Heart left ventricle (tissue), 16 donors: ENCODE results near the gene CUEDC2. TPM values are rescaled to one million over a fixed set of nuclear protein-coding genes. Genes with fewer than 3 reads are reported as not detected.

Source experiments
- ATAC-seq, 4 donors: fragments of 200-7000 bp; cut with Tn5 transposase; one replicate each; pipeline ENCODE4 v1.9.1; 2020 to 2022; ENCODE audit warnings: moderate library complexity in 4 of 4, mild to moderate bottlenecking in 3 of 4, moderate number of reproducible peaks in 1 of 4
- DNase-seq, 5 donors: peaks; one replicate each; pipeline ENCODE4 v3.0.0-alpha.2; 2020
- H3K27ac ChIP-seq, 12 donors: fragments of 200-600 bp; sonication (generic) in 4 of 12; one replicate each; pipeline versions ENCODE4 v1.5.0 to v1.8.0; 2016 to 2022; ENCODE audit warnings: mild to moderate bottlenecking in 2 of 12
- H3K27me3 ChIP-seq, 9 donors: fragments of 200-600 bp; sonication (generic) in 2 of 9; one replicate each; pipeline versions ENCODE4 v1.5.1 to v1.8.0; 2016 to 2022; ENCODE audit warnings: mild to moderate bottlenecking in 3 of 9
- H3K36me3 ChIP-seq, 9 donors: fragments of 200-600 bp; sonication (generic) in 2 of 9; one replicate each; pipeline versions ENCODE4 v1.5.0 to v1.8.0; 2018 to 2022; ENCODE audit warnings: mild to moderate bottlenecking in 2 of 9
- H3K4me1 ChIP-seq, 12 donors: fragments of 200-600 bp; sonication (generic) in 4 of 12; one replicate each; pipeline versions ENCODE4 v1.5.0 to v1.8.0; 2016 to 2022; ENCODE audit warnings: mild to moderate bottlenecking in 3 of 12
- H3K4me3 ChIP-seq, 12 donors: fragments of 200-600 bp; sonication (generic) in 4 of 12; one replicate each; pipeline versions ENCODE4 v1.5.0 to v1.8.0; 2017 to 2022; ENCODE audit warnings: mild to moderate bottlenecking in 9 of 12, moderate library complexity in 4 of 12
- H3K9me3 ChIP-seq, 12 donors: fragments of 200-600 bp; sonication (generic) in 4 of 12; one replicate each; pipeline versions ENCODE4 v1.5.0 to v1.8.0; 2016 to 2022; ENCODE audit warnings: mild to moderate bottlenecking in 1 of 12
- CTCF ChIP-seq, 12 donors: fragments of 200-600 bp; sonication (generic) in 4 of 12; IDR thresholded peaks; one replicate each; pipeline versions ENCODE4 v1.5.0 to v1.8.0; 2018 to 2022; ENCODE audit warnings: antibody characterized with exemption in 12 of 12, mild to moderate bottlenecking in 5 of 12
- POLR2A ChIP-seq, 2 donors: fragments of 450-650 bp; IDR thresholded peaks; one replicate each; pipeline ENCODE4 v1.6.1; 2017; ENCODE audit warnings: antibody characterized with exemption in 2 of 2, mild to moderate bottlenecking in 2 of 2, moderate library complexity in 2 of 2
- WGBS, 4 donors: extraction: QIAGEN DNeasy Blood & Tissue Kit in 2 of 4; methylation state at CpG; one replicate each; pipeline versions ENCODE4 v1.1.5 to v1.1.7; 2013 to 2018; 5-methylcytosine and 5-hydroxymethylcytosine counted together
- intact Hi-C, 10 donors: fragments of 100-400 bp; cut with DNase I; formaldehyde crosslinking; loops; one replicate each; pipeline versions ENCODE4 v1.11.1 to v1.14.2; 2022
- polyA plus RNA-seq, 2 donors: library from polyadenylated mRNA; stranded (reverse); fragments of 200-250 nt; gene quantifications; one replicate each; pipeline ENCODE4 v1.2.3, GENCODE V29; 2013
- total RNA-seq, 9 donors: library from RNA; depleted of rRNA in 2 of 9; stranded (reverse); fragments of >200 nt in 2 of 9; fragmentation: NEBNext Ultra II Directional in 3 of 9; extraction: Animal tissue kit (Norgen Biotek cat#: 25700) in 3 of 9; gene quantifications; one replicate each; pipeline versions ENCODE4 v1.1.0 to v1.2.4, GENCODE V29; 2016 to 2023
- donor health status: ischemic (EF 13 %, LVEDD 7.1; RV severe dilation, severe dysfunction).
- donor health status: healthy with polysubstance abuse.
- donor health status: DM: no; HTN: yes; CAD: no.
- donor health status: DM: no; HTN: no; CAD: no.
- donor health status: ischemic (EF 25% LVEDD 6.9; RV normal size, moderate dysfunction).
- donor health status: ischemic (EF 25% LVEDD 5.7; RV mildly dilated, moderate dysfunction).
- donor health status: healthy.
- donor health status: DM: yes; HTN: yes; CAD: no.
- donor health status: ischemic (EF 35%, LVEDD 5.7; RV mildly dilated, moderate dysfunction).
- donor health status: nonischemic (EF 11% LVEDD 7.7; RV severe dilation, severe dysfunction).
- donor health status: DM: yes; HTN: yes; CAD: no.
- donor health status: PGD.
- donor health status: ischemic (EF 29% LVEDD 5.4; RV normal size, mild dysfunction).
- donor health status: nonischemic (EF 23%, LVEDD 6.1; RV moderate dilation, normal function).

CUEDC2 gene
- total and polyA plus RNA-seq, 11 donors = 62.0 to 107 (median 79.2) TPM

GRCh38 chr10:102401735-102402511 is 30.5 kb downstream of the CUEDC2 start:
- H3K27ac ChIP-seq = peak overlapping the region in 1 of 12 donors; percentile 99
- no peaks in the 10 kb centered on the region for H3K9me3 ChIP-seq
- no peak for TF ChIP-seq POLR2A (IDR thresholded peaks at IDR 0.05)
- no peak for TF ChIP-seq CTCF (IDR thresholded peaks at IDR 0.05)
- H3K27me3 ChIP-seq = no peaks in the 10 kb centered on the region
- intact Hi-C loops = loop anchor here in 1 of 10 donors (5.0 kb wide), 2 partner anchors 175 to 235 kb away; partner anchors contain the start of gene ELOVL3
- peaks cover 0 to 34% (median 13%) of the 10 kb centered on the region in 12 donors for H3K4me1 ChIP-seq
- ATAC-seq (no peak), DNase-seq (no peak)
- WGBS, 4 donors = 87 to 93% (median 88%) methylated on average over 15 to 18 of the region's 18 CpGs
- H3K4me3 ChIP-seq = no peak overlapping the region
- H3K36me3 ChIP-seq = peaks cover 0 to 62% (median 21%) of the 10 kb centered on the region in 9 donors

GRCh38 chr10:102401342-102401654 is 31.1 kb downstream of the CUEDC2 start:
- Histone ChIP-seq H3K27me3 (no peaks in the 10 kb centered on the region), H3K36me3 (peaks cover 0 to 66% (median 21%) of the 10 kb centered on the region in 9 donors), H3K4me1 (peaks cover 0 to 40% (median 17%) of the 10 kb centered on the region in 12 donors), H3K9me3 (no peaks in the 10 kb centered on the region), H3K4me3 (no peak overlapping the region), H3K27ac (peak overlapping the region in 1 of 12 donors; percentile 99)
- intact Hi-C loops = loop anchor here in 1 of 10 donors (5.0 kb wide), 2 partner anchors 174 to 234 kb away; partner anchors contain the start of gene ELOVL3
- DNase-seq (peak in 1 of 5 donors; percentile 15), ATAC-seq (no peak)
- WGBS, 4 donors = 88 to 94% (median 92%) methylated on average over 8 of the region's 8 CpGs
- no peak for TF ChIP-seq CTCF (IDR thresholded peaks at IDR 0.05)
- no peak for TF ChIP-seq POLR2A (IDR thresholded peaks at IDR 0.05)

GRCh38 chr10:102400598-102401341 is 31.6 kb downstream of the CUEDC2 start:
- ATAC-seq (no peak), DNase-seq (peak in 1 of 5 donors; percentile 19)
- H3K9me3 ChIP-seq = no peaks in the 10 kb centered on the region
- WGBS, 4 donors = 91 to 94% (median 92%) methylated on average over 21 to 22 of the region's 22 CpGs
- peaks cover 0 to 44% (median 22%) of the 10 kb centered on the region in 12 donors for H3K4me1 ChIP-seq
- peak overlapping the region in 1 of 12 donors; percentile 99 for H3K27ac ChIP-seq
- intact Hi-C loops = loop anchor here in 1 of 10 donors (5.0 kb wide), 2 partner anchors 173 to 233 kb away; partner anchors contain the start of gene ELOVL3
- no peaks in the 10 kb centered on the region for H3K27me3 ChIP-seq
- TF ChIP-seq POLR2A (IDR thresholded peaks at IDR 0.05) (no peak), CTCF (IDR thresholded peaks at IDR 0.05) (no peak)
- no peak overlapping the region for H3K4me3 ChIP-seq
- H3K36me3 ChIP-seq = peaks cover 0 to 66% (median 21%) of the 10 kb centered on the region in 9 donors

- ATAC-seq = no peak
These were observed 32.3 kb downstream of the CUEDC2 start for GRCh38 chr10:102400076-102400475.

More at GRCh38 chr10:102400076-102400475, 32.3 kb downstream of the CUEDC2 start:
- peaks cover 0 to 66% (median 21%) of the 10 kb centered on the region in 9 donors for H3K36me3 ChIP-seq
- 86 to 91% (median 88%) methylated on average over 7 to 17 of the region's 17 CpGs for WGBS, 4 donors
- peak overlapping the region in 6 of 12 donors; percentile 54 to 85 (median 65) for H3K4me3 ChIP-seq
- intact Hi-C loops = loop anchor here in 1 of 10 donors (5.0 kb wide), 2 partner anchors 173 to 233 kb away; partner anchors contain the start of gene ELOVL3
- peak in 1 of 5 donors; percentile 24 for DNase-seq
- no peak for TF ChIP-seq POLR2A (IDR thresholded peaks at IDR 0.05)
- no peak for TF ChIP-seq CTCF (IDR thresholded peaks at IDR 0.05)
- H3K27ac ChIP-seq = peak overlapping the region in 7 of 12 donors; percentile 75 to 99 (median 89)
- H3K27me3 ChIP-seq = no peaks in the 10 kb centered on the region
- H3K4me1 ChIP-seq = peaks cover 0 to 44% (median 22%) of the 10 kb centered on the region in 12 donors
- no peaks in the 10 kb centered on the region for H3K9me3 ChIP-seq
